ENCODE results near the gene OXGR1. TPM values are rescaled to one million over a fixed set of nuclear protein-coding genes. Genes with fewer than 3 reads are reported as not detected.
A peak's percentile ranks its signal among the peaks of the same experiment; 100 is the strongest.

OXGR1 gene
- total and polyA plus RNA-seq, 2 of the 8 experiments (the other 6 are each of a cell fraction or from before 2014, with no cell fraction given), result 0.34 to 1.8 TPM

DNA sequence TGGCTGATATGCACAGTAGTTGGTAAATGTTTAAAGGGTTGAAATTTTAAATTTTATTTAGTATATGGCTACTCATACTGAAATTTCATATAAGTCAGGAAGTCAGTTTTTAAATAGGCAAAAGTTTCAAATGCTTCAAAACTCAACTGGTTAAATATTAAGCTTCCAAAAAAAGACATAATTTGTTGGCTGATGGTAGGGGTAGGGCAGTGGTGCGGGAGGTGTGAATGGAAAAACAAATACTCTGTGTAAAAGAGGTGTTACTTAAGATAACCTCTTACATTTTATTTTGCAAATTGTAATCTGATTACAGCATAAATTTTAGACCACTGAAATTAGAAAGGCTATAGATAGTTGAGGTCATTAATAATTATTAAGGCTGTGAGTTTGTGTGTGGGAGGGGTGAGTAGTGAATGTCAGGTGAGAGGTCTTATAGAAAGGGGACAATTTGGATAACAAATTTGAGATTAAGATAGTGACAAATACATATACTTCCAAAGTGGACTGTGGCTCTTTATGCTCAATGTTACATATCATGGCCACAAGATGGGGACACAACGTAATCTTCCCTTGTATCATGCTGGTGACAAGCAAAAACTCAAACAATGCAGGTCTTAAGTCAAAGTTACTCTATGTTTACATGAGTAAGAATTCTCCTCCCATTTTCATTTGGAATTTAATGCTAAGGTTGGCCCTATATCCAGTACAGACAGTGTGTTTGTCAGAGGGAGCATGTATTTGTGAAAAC, 36.6 kb upstream of the OXGR1 start:
- DNase-seq (ENCODE audit: low read depth in 1 of 2, low spot score in 2 of 2) (no peak), FAIRE-seq (peak; percentile 19)
- Histone ChIP-seq H4K91ac (replicated peaks; ENCODE audit: insufficient read length, low read length) (no peak overlapping the region), H3K9ac (replicated peaks in 1 of 4; ENCODE audit: extremely low read depth in 1 of 4, low read depth in 3 of 4, low read length in 3 of 4) (no peak overlapping the region), H2BK12ac (ENCODE audit: low read depth, low read length) (no peak overlapping the region), H3K36me3 (ENCODE audit: control insufficient read depth in 2 of 4, insufficient read depth in 4 of 4, low read length in 3 of 4) (no peaks in the 10 kb centered on the region), H3K27me3 (replicated peaks in 1 of 4; ENCODE audit: control insufficient read depth in 3 of 4, extremely low read depth in 1 of 4, insufficient read depth in 3 of 4, low read length in 3 of 4) (no peaks in the 10 kb centered on the region), H3K79me1 (ENCODE audit: low read depth, low read length) (no peaks in the 10 kb centered on the region), H4K20me1 (replicated peaks in 1 of 2; ENCODE audit: control insufficient read depth in 1 of 2, insufficient read depth in 2 of 2, low read length in 2 of 2) (no peaks in the 10 kb centered on the region), H3K4me2 (ENCODE audit: insufficient read depth in 1 of 2, low read depth in 2 of 2, low read length in 2 of 2) (no peak overlapping the region), H3K4ac (replicated peaks; ENCODE audit: insufficient read length, low read depth, low read length) (no peak overlapping the region), H3K27ac (ENCODE audit: low read depth, low read length) (no peak overlapping the region), H3K9me3 (ENCODE audit: insufficient read depth in 2 of 2, low read depth in 1 of 2, low read length in 1 of 2) (no peaks in the 10 kb centered on the region), H3K4me3 (ENCODE audit: extremely low read depth in 1 of 4, insufficient read depth in 2 of 4, low read depth in 3 of 4, low read length in 4 of 4) (no peak overlapping the region), H2BK120ac (replicated peaks; ENCODE audit: low read depth, low read length) (no peak overlapping the region), H3K23me2 (ENCODE audit: low read depth, low read length) (no peaks in the 10 kb centered on the region), H2AFZ (ENCODE audit: low read length) (no peak overlapping the region), H3K14ac (ENCODE audit: insufficient read length) (no peak overlapping the region), H3K23ac (ENCODE audit: insufficient read length) (no peak overlapping the region), H2BK15ac (ENCODE audit: low read length) (no peak overlapping the region), H3K18ac (ENCODE audit: extremely low read depth, low read length) (no peak overlapping the region), H2AK5ac (ENCODE audit: low read depth, low read length) (no peak overlapping the region), H3K4me1 (replicated peaks in 1 of 4; ENCODE audit: control insufficient read depth in 3 of 4, insufficient read depth in 4 of 4, low read length in 3 of 4) (no peaks in the 10 kb centered on the region), H3K79me2 (ENCODE audit: control insufficient read depth in 1 of 2, insufficient read depth in 2 of 2, low read length in 2 of 2) (no peaks in the 10 kb centered on the region), H2BK5ac (ENCODE audit: low read depth, low read length) (no peak overlapping the region), H2BK20ac (ENCODE audit: low read length) (no peak overlapping the region), H4K8ac (ENCODE audit: extremely low read depth, insufficient read depth, low read length) (no peak overlapping the region), H4K5ac (ENCODE audit: insufficient read length, low read depth, low read length) (no peak overlapping the region), H3K56ac (replicated peaks; ENCODE audit: insufficient read length, low read depth, low read length) (no peak overlapping the region)
- POLR2A ChIA-PET (ENCODE audit: partially characterized antibody), result no interaction called here
- TF ChIP-seq BRCA1 (IDR thresholded peaks at IDR 0.05; ENCODE audit: low read depth, low read length) (no peak), RAD21 (IDR thresholded peaks at IDR 0.05 in 1 of 2, conservative IDR thresholded peaks at IDR 0.05 in 1 of 2; ENCODE audit: low read depth in 2 of 2, low read length in 2 of 2) (peak; percentile 61 to 65), JUND (IDR thresholded peaks at IDR 0.05; ENCODE audit: low read length) (no peak), SIN3A (conservative IDR thresholded peaks at IDR 0.05 in 1 of 2, IDR thresholded peaks at IDR 0.05 in 1 of 2; ENCODE audit: low read depth in 1 of 2, low read length in 2 of 2) (no peak), CEBPB (IDR thresholded peaks at IDR 0.05; ENCODE audit: low read depth, low read length) (no peak)
- TF ChIP-seq, protein P1, sequence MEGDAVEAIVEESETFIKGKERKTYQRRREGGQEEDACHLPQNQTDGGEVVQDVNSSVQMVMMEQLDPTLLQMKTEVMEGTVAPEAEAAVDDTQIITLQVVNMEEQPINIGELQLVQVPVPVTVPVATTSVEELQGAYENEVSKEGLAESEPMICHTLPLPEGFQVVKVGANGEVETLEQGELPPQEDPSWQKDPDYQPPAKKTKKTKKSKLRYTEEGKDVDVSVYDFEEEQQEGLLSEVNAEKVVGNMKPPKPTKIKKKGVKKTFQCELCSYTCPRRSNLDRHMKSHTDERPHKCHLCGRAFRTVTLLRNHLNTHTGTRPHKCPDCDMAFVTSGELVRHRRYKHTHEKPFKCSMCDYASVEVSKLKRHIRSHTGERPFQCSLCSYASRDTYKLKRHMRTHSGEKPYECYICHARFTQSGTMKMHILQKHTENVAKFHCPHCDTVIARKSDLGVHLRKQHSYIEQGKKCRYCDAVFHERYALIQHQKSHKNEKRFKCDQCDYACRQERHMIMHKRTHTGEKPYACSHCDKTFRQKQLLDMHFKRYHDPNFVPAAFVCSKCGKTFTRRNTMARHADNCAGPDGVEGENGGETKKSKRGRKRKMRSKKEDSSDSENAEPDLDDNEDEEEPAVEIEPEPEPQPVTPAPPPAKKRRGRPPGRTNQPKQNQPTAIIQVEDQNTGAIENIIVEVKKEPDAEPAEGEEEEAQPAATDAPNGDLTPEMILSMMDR (IDR thresholded peaks at IDR 0.05; ENCODE audit: control extremely low read depth in 1 of 3, insufficient read depth in 1 of 3, low read depth in 1 of 3, low read length in 3 of 3), result peak in 2 of 3 experiments; percentile 11 to 44; a peak in 2 of 4 replicates
- WGBS, 2 experiments (ENCODE audit: extremely low coverage in 1 of 2, insufficient coverage in 1 of 2, insufficient read length in 1 of 2, insufficient replicate concordance in 2 of 2, low coverage in 1 of 2, low lambda C conversion rate in 2 of 2, missing lambda C conversion rate in 1 of 2), result 80% methylated on average over 2 of the region's 2 CpGs; no CpG with 5 or more reads in 1 of the 2 experiments
- CTCF ChIA-PET (ENCODE audit: partially characterized antibody), result interaction anchor here (0.6 kb wide), 1 partner anchor 9 kb away, joined by 5 read pairs; no protein-coding TSS in a partner anchor
